Karpas-422 (cell line): ENCODE data around the gene RPLP1. TPM values are rescaled to one million over a fixed set of nuclear protein-coding genes. Genes with fewer than 3 reads are reported as not detected.

Experiments
- DNase-seq: peaks from one replicate; pipeline ENCODE4 v3.0.0-alpha.2; 2015
- H2AFZ ChIP-seq: fragments of 200-600 bp; sonication (generic); 2 replicates; pipeline ENCODE4 v1.6.1; 2014; ENCODE audit warnings: antibody characterized with exemption, low read length, mixed read lengths
- H3K27ac ChIP-seq: fragments of 200-600 bp; sonication (generic); 2 replicates; pipeline ENCODE4 v1.5.1; 2014; ENCODE audit warnings: mild to moderate bottlenecking, low read length, moderate library complexity
- H3K27me3 ChIP-seq: fragments of 200-600 bp; sonication (generic); 2 replicates; pipeline ENCODE4 v1.6.1; 2014; ENCODE audit warnings: low read length, mixed read lengths
- H3K36me3 ChIP-seq: fragments of 200-600 bp; sonication (generic); 2 replicates; pipeline ENCODE4 v1.6.1; 2014; ENCODE audit warnings: low read length, mixed read lengths; ENCODE audit not compliant: insufficient read depth
- H3K4me1 ChIP-seq: fragments of 200-600 bp; sonication (generic); 2 replicates; pipeline ENCODE4 v1.6.1; 2014; ENCODE audit warnings: mild to moderate bottlenecking, low read length, mixed read lengths
- H3K4me2 ChIP-seq: fragments of 200-600 bp; sonication (generic); 2 replicates; pipeline ENCODE4 v1.6.1; 2014; ENCODE audit warnings: low read length, low read depth, mild to moderate bottlenecking; ENCODE audit not compliant: poor library complexity, severe bottlenecking
- H3K4me3 ChIP-seq: fragments of 200-600 bp; sonication (generic); 2 replicates; pipeline ENCODE4 v1.5.1; 2014; ENCODE audit warnings: mild to moderate bottlenecking, antibody characterized with exemption, low read length, mixed read lengths
- H3K79me2 ChIP-seq: fragments of 200-600 bp; sonication (generic); 2 replicates; pipeline ENCODE4 v1.6.1; 2014; ENCODE audit warnings: mild to moderate bottlenecking, low read length, mixed read lengths
- H3K9ac ChIP-seq: fragments of 200-600 bp; sonication (generic); 2 replicates; pipeline ENCODE4 v1.6.0; 2014; ENCODE audit warnings: low read length
- H3K9me2 ChIP-seq: fragments of 200-600 bp; sonication (generic), shearing (Covaris generic); replicated peaks from 2 replicates; pipeline ENCODE4 v1.6.0; 2014; ENCODE audit warnings: mild to moderate bottlenecking, low read length, moderate library complexity; ENCODE audit not compliant: insufficient read depth
- H3K9me3 ChIP-seq: fragments of 300-700, 200-600 bp; sonication (generic); 2 replicates; pipeline ENCODE4 v1.6.1; 2014; ENCODE audit warnings: low read length, mixed read lengths
- H4K20me1 ChIP-seq: fragments of 200-600 bp; sonication (generic); 2 replicates; pipeline ENCODE4 v1.6.1; 2014; ENCODE audit warnings: mild to moderate bottlenecking, antibody characterized with exemption, low read length, low read depth; ENCODE audit not compliant: insufficient read depth
- total RNA-seq: library from RNA; depleted of rRNA; stranded (reverse); fragments of >200 nt; shearing (Covaris generic); gene quantifications from 2 replicates; pipeline ENCODE4 v1.2.3, GENCODE V29; 2014; ENCODE audit warnings: low replicate concordance

RPLP1 gene
- total RNA-seq, 1 experiment from 2014 or later = 282 TPM

DNA sequence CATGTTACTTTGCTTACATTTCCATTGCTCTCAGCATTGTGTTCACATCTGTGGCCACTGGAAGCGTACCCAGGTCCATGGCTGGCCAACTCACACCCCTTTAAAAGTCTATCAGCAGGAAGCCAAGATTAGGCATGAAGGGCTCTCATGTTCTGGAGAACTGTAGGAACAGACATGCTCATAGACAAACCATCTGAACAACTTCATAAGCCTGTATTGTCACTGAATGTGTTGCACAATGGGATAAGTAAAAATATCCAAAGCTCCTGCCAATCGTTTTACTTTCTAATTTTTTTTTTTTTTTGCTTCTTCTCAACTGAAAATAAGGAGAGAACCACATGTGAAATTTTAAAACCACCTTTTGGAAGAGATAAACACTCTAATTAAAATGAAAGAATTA is 6.4 kb downstream of the RPLP1 start:
- Histone ChIP-seq H3K79me2 (peaks cover 4% of the 10 kb centered on the region; the same call in 1 of the 2 replicates), H3K9me2 (no peaks in the 10 kb centered on the region), H3K4me1 (peaks cover 38% of the 10 kb centered on the region), H2AFZ (no peak overlapping the region), H3K9me3 (no peaks in the 10 kb centered on the region), H3K27ac (no peak overlapping the region), H3K4me3 (no peak overlapping the region), H3K9ac (no peak overlapping the region), H3K4me2 (no peak overlapping the region), H3K36me3 (peaks cover 24% of the 10 kb centered on the region), H4K20me1 (peaks cover 31% of the 10 kb centered on the region), H3K27me3 (no peaks in the 10 kb centered on the region)
- no peak for DNase-seq

DNA sequence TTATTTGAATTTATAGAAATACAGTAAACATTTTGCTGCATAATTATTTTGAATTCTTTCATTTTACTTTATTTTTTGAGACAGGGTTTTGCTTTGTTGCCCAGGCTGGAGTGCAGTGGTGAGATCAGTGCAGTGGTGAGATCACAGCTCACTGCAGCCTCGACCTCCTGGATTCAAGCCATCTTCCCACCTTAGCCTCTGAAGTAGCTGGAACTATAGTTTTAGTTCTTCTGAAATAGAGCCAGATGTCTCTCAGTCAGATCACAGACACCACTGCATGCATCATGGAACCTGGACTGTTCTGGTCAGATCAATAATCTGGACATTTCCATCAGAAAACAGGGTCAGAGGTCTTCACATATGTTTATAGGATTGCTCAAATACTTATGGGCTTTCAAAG is 7.9 kb downstream of the RPLP1 start:
- no peaks in the 10 kb centered on the region for H3K9me3 ChIP-seq
- no peak overlapping the region for H2AFZ ChIP-seq
- peaks cover 17% of the 10 kb centered on the region for H4K20me1 ChIP-seq
- no peaks in the 10 kb centered on the region for H3K9me2 ChIP-seq
- no peaks in the 10 kb centered on the region for H3K27me3 ChIP-seq
- no peak for DNase-seq
- no peak overlapping the region for H3K27ac ChIP-seq
- peaks cover 9% of the 10 kb centered on the region for H3K36me3 ChIP-seq
- H3K9ac ChIP-seq = no peak overlapping the region
- no peak overlapping the region for H3K4me2 ChIP-seq
- H3K4me1 ChIP-seq = peaks cover 23% of the 10 kb centered on the region
- H3K4me3 ChIP-seq = no peak overlapping the region
- H3K79me2 ChIP-seq = no peaks in the 10 kb centered on the region

DNA sequence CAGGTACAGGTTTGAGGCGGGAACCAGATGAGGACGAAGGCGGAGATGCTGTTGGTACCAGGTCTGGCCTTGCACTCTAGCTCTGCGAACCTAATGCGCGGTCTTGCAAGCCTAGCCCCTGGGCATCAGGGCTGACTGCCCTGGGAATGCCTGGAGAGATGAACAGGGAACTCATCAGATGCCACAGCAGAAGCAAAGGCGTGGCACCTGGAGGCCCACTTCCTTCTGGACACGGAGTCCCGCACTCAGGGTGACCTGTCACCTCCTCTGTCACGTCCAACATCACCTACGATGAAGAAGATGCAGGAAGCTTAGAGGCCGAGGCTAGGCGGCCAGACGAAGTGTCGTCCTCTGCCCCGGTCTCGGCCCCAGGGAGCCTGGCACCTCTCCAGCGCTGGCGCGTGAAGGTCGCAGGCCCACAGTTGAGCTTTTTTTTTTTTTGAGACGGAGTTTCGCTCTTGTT is 9.4 kb downstream of the RPLP1 start:
- Histone ChIP-seq H3K27me3 (no peaks in the 10 kb centered on the region), H2AFZ (no peak overlapping the region; the same call in 1 of the 2 replicates), H3K4me3 (peak overlapping the region; percentile 59; the same call in 1 of the 2 replicates), H3K9me3 (no peaks in the 10 kb centered on the region), H3K36me3 (no peaks in the 10 kb centered on the region), H3K4me1 (peaks cover 21% of the 10 kb centered on the region), H4K20me1 (0 out of 2 replicates have a peak, but pooled peaks cover 7% of the 10 kb centered on the region), H3K9ac (peak overlapping the region; percentile 48), H3K27ac (no peak overlapping the region), H3K79me2 (no peaks in the 10 kb centered on the region), H3K9me2 (no peaks in the 10 kb centered on the region), H3K4me2 (peak overlapping the region; percentile 73)
- no peak for DNase-seq

DNA sequence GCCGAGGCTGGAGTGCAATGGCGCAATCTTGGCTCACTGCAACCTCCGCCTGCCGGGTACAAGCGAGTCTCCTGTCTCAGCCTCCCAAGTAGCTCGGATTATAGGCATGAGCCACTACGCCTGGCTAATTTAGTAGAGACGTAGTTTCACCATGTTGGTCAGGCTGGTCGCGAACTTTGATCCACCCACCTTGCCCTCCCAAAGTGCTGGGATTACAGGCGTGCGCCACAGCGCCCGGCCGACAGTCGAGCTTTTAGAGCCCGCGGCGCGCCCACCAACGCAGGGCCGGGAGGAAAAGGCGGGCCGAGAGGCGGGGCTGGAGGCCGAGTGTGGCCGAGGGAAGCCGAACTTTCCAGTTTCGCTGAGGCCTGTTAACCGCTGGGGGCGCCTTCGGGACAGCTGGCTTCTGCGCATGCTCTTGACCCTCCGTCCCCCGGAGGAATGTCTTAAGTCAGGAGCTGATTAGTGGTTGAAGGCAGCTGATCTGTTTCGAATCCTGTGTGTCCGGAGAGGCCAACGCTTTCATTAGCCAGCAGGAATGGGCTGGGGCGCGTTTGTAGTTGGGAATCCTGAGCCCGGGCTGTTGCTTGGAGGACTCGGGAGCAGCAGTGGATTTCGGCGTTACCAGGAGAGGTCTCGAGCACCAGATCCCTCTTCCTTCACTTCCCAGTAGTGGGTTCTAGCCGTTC is 10.0 kb downstream of the RPLP1 start:
- Histone ChIP-seq H3K4me2 (peak overlapping the region; percentile 73), H3K27me3 (no peaks in the 10 kb centered on the region), H3K27ac (no peak overlapping the region), H3K9me3 (no peaks in the 10 kb centered on the region), H3K79me2 (no peaks in the 10 kb centered on the region), H3K4me1 (peaks cover 16% of the 10 kb centered on the region), H4K20me1 (0 out of 2 replicates have a peak, but pooled peaks cover 2% of the 10 kb centered on the region), H3K4me3 (peak overlapping the region; percentile 59), H2AFZ (peak overlapping the region; percentile 64), H3K9ac (peak overlapping the region; percentile 57), H3K36me3 (no peaks in the 10 kb centered on the region), H3K9me2 (no peaks in the 10 kb centered on the region)
- peak; percentile 98 for DNase-seq

- H4K20me1 ChIP-seq = no peaks in the 10 kb centered on the region
- H3K9me2 ChIP-seq = no peaks in the 10 kb centered on the region
- no peaks in the 10 kb centered on the region for H3K9me3 ChIP-seq
- H3K27me3 ChIP-seq = no peaks in the 10 kb centered on the region
- H3K79me2 ChIP-seq = no peaks in the 10 kb centered on the region
- H3K27ac ChIP-seq = no peak overlapping the region
- DNase-seq = no peak
- H3K4me1 ChIP-seq = peaks cover 13% of the 10 kb centered on the region
- peak overlapping the region; percentile 64 for H2AFZ ChIP-seq
- H3K4me2 ChIP-seq = peak overlapping the region; percentile 73
- peak overlapping the region; percentile 59 for H3K4me3 ChIP-seq
- no peaks in the 10 kb centered on the region for H3K36me3 ChIP-seq
- H3K9ac ChIP-seq = peak overlapping the region; percentile 57
Measured at GRCh38 chr15:69463182-69463756, 10.7 kb downstream of the RPLP1 start.

DNA sequence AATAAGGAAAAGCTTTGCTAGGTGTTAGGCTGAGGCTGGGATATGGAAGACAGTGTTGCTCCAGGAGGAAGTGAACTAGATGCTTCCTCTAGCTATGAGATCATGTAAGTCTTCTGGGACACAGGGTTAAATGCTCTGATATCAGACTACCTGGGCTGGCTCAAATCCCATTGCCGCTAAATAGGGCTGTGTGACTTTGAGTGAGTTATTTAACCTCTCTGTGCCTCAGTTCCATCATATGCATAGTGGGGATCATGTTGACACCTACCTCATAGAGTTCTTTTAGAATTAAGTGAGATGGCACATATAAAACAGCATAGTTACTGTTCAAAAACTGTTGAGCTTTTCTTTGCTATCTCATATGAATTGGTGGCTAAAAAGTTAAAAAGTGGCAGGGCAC is 12.6 kb downstream of the RPLP1 start:
- peaks cover 13% of the 10 kb centered on the region for H3K4me1 ChIP-seq
- no peak overlapping the region for H3K4me3 ChIP-seq
- no peaks in the 10 kb centered on the region for H3K79me2 ChIP-seq
- no peaks in the 10 kb centered on the region for H3K9me2 ChIP-seq
- no peak overlapping the region for H3K27ac ChIP-seq
- H3K36me3 ChIP-seq = no peaks in the 10 kb centered on the region
- DNase-seq = no peak
- no peak overlapping the region for H2AFZ ChIP-seq
- H3K4me2 ChIP-seq = no peak overlapping the region
- no peaks in the 10 kb centered on the region for H4K20me1 ChIP-seq
- no peak overlapping the region for H3K9ac ChIP-seq
- no peaks in the 10 kb centered on the region for H3K27me3 ChIP-seq
- no peaks in the 10 kb centered on the region for H3K9me3 ChIP-seq

DNA sequence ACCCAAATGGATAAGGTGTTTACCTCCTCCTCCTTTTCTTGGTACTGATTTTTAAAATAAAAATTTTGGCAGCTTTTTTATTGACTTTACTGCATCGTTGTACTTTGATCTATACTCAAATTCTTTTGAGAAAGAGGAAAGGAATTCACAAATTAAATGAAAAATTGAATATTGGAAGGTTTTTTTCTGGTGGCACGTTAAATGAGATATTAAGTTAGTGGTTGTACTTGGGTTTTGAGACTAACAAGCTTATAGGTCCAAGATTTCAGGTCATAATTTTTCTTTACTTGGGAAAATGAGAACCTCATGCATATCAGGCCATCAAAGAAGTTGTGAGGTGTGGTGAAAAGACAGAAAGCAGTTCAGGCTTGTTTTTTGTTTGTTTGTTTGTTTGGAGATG is 14.1 kb downstream of the RPLP1 start:
- no peak for DNase-seq
- Histone ChIP-seq H2AFZ (no peak overlapping the region), H3K4me2 (no peak overlapping the region), H3K36me3 (no peaks in the 10 kb centered on the region), H3K4me1 (peaks cover 13% of the 10 kb centered on the region), H4K20me1 (no peaks in the 10 kb centered on the region), H3K27ac (no peak overlapping the region), H3K79me2 (no peaks in the 10 kb centered on the region), H3K4me3 (no peak overlapping the region), H3K27me3 (no peaks in the 10 kb centered on the region), H3K9ac (no peak overlapping the region), H3K9me3 (no peaks in the 10 kb centered on the region), H3K9me2 (no peaks in the 10 kb centered on the region)

GRCh38 chr15:69467636-69468035 is 15.0 kb downstream of the RPLP1 start:
- Histone ChIP-seq H3K79me2 (no peaks in the 10 kb centered on the region), H4K20me1 (no peaks in the 10 kb centered on the region), H3K4me1 (peaks cover 6% of the 10 kb centered on the region), H3K9me2 (no peaks in the 10 kb centered on the region), H3K36me3 (no peaks in the 10 kb centered on the region), H3K27ac (no peak overlapping the region), H3K4me2 (no peak overlapping the region), H3K9ac (no peak overlapping the region), H3K27me3 (no peaks in the 10 kb centered on the region), H3K4me3 (no peak overlapping the region), H2AFZ (no peak overlapping the region), H3K9me3 (no peaks in the 10 kb centered on the region)
- DNase-seq = no peak
